Keratinocyte (primary cell): ENCODE results near the gene MYH9. TPM values are rescaled to one million over a fixed set of nuclear protein-coding genes. Genes with fewer than 3 reads are reported as not detected.

Experiments
- DNase-seq: peaks from one replicate; pipeline ENCODE4 v3.0.0-alpha.2; 2011; ENCODE audit warnings: low read depth, missing footprints, low spot score
- FAIRE-seq: peaks from 2 replicates; lab custom pipeline; 2011; peaks lifted over from hg19 to GRCh38; lab: Jason Lieb, UNC
- H2AFZ ChIP-seq: 2 replicates; pipeline ENCODE4 v1.6.0; 2012; ENCODE audit warnings: low read length, control low read depth, inconsistent platforms; ENCODE audit not compliant: control insufficient read depth
- H3K27ac ChIP-seq: 2 replicates; pipeline ENCODE4 v1.5.1; 2011; ENCODE audit warnings: low read length; ENCODE audit not compliant: control insufficient read depth, insufficient read depth
- H3K27me3 ChIP-seq: 3 replicates; pipeline ENCODE4 v1.6.0; 2011; ENCODE audit warnings: low read length; ENCODE audit not compliant: control insufficient read depth, insufficient read depth; ENCODE audit errors: extremely low read depth
- H3K36me3 ChIP-seq, 2 experiments: 2 replicates in 1 of 2; 3 replicates in 1 of 2; pipeline ENCODE4 v1.5.1; 2011; ENCODE audit warnings: low read length in 2 of 2, mild to moderate bottlenecking in 1 of 2; ENCODE audit not compliant: control insufficient read depth in 2 of 2, insufficient read depth in 2 of 2; ENCODE audit errors: extremely low read depth in 1 of 2
- H3K4me1 ChIP-seq: 3 replicates; pipeline ENCODE4 v1.5.1; 2011; ENCODE audit warnings: low read length; ENCODE audit not compliant: control insufficient read depth, insufficient read depth; ENCODE audit errors: extremely low read depth
- H3K4me2 ChIP-seq: 3 replicates; pipeline ENCODE4 v1.6.0; 2011; ENCODE audit warnings: low read depth, low read length; ENCODE audit not compliant: control insufficient read depth, insufficient read depth; ENCODE audit errors: extremely low read depth
- H3K4me3 ChIP-seq, 3 experiments: fragments of 200-600 bp in 1 of 3; sonication (generic) in 1 of 3; 2 replicates in 2 of 3; 3 replicates in 1 of 3; pipeline ENCODE4 v1.5.1; 2011 to 2016; ENCODE audit warnings: low read length in 3 of 3, mild to moderate bottlenecking in 3 of 3, control low read depth in 2 of 3, inconsistent platforms in 1 of 3, low read depth in 1 of 3, mixed read lengths in 1 of 3, mixed run types in 1 of 3, moderate library complexity in 1 of 3; ENCODE audit not compliant: control insufficient read depth in 2 of 3, insufficient read depth in 2 of 3; ENCODE audit errors: extremely low read depth in 1 of 3
- H3K79me2 ChIP-seq: 2 replicates; pipeline ENCODE4 v1.6.0; 2012; ENCODE audit warnings: low read length; ENCODE audit not compliant: control insufficient read depth, insufficient read depth
- H3K9ac ChIP-seq: 3 replicates; pipeline ENCODE4 v1.6.0; 2011; ENCODE audit warnings: low read length; ENCODE audit not compliant: control insufficient read depth, insufficient read depth; ENCODE audit errors: extremely low read depth
- H3K9me1 ChIP-seq: 3 replicates; pipeline ENCODE4 v1.6.0; 2011; ENCODE audit warnings: low read length; ENCODE audit not compliant: control insufficient read depth, insufficient read depth; ENCODE audit errors: extremely low read depth
- H3K9me3 ChIP-seq: 2 replicates; pipeline ENCODE4 v1.5.1; 2012; ENCODE audit warnings: low read depth, low read length; ENCODE audit not compliant: control insufficient read depth
- H4K20me1 ChIP-seq: 3 replicates; pipeline ENCODE4 v1.6.0; 2011; ENCODE audit warnings: low read length; ENCODE audit not compliant: control insufficient read depth, insufficient read depth; ENCODE audit errors: extremely low read depth
- EZH2 ChIP-seq: IDR thresholded peaks from one replicate; pipeline ENCODE4 v1.6.1; 2012; ENCODE audit warnings: inconsistent platforms, mild to moderate bottlenecking, low read length, moderate library complexity
- dilution Hi-C: fragments of 300-500 bp; cut with MboI; formaldehyde crosslinking; loops from one replicate; pipeline ENCODE4 v1.7.0; 2020; ENCODE audit warnings: low sequenced_read_pairs; ENCODE audit not compliant: extremely low pct_ligation_motif_present
- polyA plus RNA-seq, 5 experiments: library from polyadenylated mRNA; depleted of rRNA in 3 of 5; stranded (reverse) in 3 of 5; stranded (forward) in 1 of 5; unstranded in 1 of 5; fragments of >200 nt; gene quantifications; 1 replicate in 1 of 5; 2 replicates in 3 of 5; 3 replicates in 1 of 5; pipeline versions ENCODE4 v1.2.1 to v1.2.3, GENCODE V29; 2011 to 2012; ENCODE audit warnings: missing spikeins in 2 of 5, low read depth in 1 of 5, low replicate concordance in 1 of 5
- TF ChIP-seq, protein P1 (sequence below), 3 experiments: IDR thresholded peaks in 1 of 3; conservative IDR thresholded peaks in 1 of 3; optimal IDR thresholded peaks in 1 of 3; 2 replicates in 2 of 3; 3 replicates in 1 of 3; pipeline versions ENCODE3 to v1.5.1; 2011; ENCODE audit warnings: low read length in 3 of 3, mild to moderate bottlenecking in 3 of 3, moderate library complexity in 2 of 3, control low read depth in 1 of 3, inconsistent platforms in 1 of 3; ENCODE audit not compliant: insufficient read depth in 2 of 3; ENCODE audit errors: extremely low read depth in 1 of 3

MYH9 gene
- polyA plus RNA-seq, 1 donor (not counting 4 experiments of a cell fraction or from before 2014, with no cell fraction given) = 351 TPM

DNA sequence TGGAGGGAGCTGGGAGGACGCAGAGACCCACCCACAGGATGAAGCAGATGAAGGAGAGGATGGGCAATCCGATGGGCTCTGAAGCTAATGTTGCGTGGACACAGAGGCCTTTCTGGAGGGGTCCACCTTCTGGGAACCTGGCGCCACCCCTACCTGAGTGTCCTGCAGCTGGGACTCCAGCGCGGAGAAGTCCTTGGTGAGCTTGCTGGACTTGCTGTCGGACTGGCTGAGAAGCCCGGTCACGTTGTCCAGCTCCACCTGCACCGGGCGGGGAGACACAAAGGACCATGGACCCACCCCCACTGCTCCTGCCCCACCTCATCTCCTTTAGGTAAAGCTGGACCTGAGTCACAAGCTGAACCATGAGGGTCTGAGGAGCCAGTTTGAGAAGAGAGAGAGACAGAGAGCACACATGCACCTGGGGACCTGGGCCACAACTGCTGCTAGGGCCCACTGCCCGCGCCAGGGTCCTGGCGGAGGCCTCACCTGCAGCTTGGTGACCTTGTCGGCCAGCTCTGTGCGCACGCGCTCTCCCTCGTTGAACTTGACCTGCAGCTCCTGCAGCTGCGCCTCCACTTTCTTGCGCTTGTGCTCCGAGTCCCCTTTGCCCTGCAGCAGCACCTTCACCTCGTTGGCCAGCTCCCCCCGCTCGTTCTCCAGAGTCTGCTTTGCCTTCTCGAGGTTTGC lies 94.0 kb downstream of the MYH9 start:
- dilution Hi-C loops = no loop called here
- Histone ChIP-seq H3K4me2 (no peak overlapping the region), H4K20me1 (peaks cover 51% of the 10 kb centered on the region), H3K9ac (no peak overlapping the region), H3K36me3 (peaks cover 71 to 78% of the 10 kb centered on the region in 2 experiments), H3K9me1 (no peaks in the 10 kb centered on the region), H3K79me2 (peaks cover 50% of the 10 kb centered on the region), H3K27ac (no peak overlapping the region), H3K4me1 (no peaks in the 10 kb centered on the region), H3K9me3 (no peaks in the 10 kb centered on the region), H3K4me3 (no peak overlapping the region), H3K27me3 (no peaks in the 10 kb centered on the region), H2AFZ (no peak overlapping the region)
- DNase-seq = no peak
- no peak for FAIRE-seq
- no peak for TF ChIP-seq EZH2
- TF ChIP-seq, protein P1, sequence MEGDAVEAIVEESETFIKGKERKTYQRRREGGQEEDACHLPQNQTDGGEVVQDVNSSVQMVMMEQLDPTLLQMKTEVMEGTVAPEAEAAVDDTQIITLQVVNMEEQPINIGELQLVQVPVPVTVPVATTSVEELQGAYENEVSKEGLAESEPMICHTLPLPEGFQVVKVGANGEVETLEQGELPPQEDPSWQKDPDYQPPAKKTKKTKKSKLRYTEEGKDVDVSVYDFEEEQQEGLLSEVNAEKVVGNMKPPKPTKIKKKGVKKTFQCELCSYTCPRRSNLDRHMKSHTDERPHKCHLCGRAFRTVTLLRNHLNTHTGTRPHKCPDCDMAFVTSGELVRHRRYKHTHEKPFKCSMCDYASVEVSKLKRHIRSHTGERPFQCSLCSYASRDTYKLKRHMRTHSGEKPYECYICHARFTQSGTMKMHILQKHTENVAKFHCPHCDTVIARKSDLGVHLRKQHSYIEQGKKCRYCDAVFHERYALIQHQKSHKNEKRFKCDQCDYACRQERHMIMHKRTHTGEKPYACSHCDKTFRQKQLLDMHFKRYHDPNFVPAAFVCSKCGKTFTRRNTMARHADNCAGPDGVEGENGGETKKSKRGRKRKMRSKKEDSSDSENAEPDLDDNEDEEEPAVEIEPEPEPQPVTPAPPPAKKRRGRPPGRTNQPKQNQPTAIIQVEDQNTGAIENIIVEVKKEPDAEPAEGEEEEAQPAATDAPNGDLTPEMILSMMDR (optimal IDR thresholded peaks at IDR 0.05 in 1 of 3, IDR thresholded peaks at IDR 0.05 in 1 of 3, conservative IDR thresholded peaks at IDR 0.05 in 1 of 3; ENCODE audit: extremely low read depth in 1 of 3, insufficient read depth in 2 of 3, low read length in 3 of 3) = no peak

DNA sequence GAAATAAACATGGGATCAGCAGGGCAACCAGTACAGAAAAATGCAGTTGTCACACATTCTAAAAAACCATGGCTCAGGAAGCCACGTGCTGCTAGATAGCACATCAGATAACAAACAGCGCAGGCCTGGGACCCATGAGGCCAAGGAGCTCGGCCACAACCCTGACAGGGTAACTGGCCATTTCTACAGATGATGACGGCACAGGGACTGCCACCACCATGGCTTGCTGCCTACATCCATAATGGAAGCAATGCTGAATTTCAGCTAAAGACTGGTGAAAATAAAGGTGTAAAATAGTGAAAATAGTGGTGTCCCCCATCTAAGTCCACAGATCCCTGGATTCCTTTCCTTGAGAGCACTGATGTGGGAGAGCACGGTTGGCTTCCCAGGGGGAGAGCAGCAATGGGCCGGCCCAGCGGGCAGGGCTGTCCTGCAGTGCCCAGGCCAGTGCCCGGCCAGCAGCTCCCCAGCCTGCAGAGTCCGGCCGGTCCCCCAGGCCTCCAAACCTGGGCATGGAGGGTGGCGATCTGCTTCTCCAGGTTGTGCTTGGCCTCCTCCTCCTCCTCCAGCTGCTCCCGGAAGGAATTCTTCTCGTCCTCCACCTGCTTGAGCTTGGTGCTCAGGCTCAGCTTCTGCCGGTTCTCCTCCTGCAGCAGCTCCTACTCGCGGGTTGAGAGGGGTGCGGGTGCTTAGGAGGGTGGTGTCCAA lies 94.8 kb downstream of the MYH9 start:
- Histone ChIP-seq H4K20me1 (peaks cover 52% of the 10 kb centered on the region), H3K4me2 (no peak overlapping the region), H3K4me1 (no peaks in the 10 kb centered on the region), H3K9ac (no peak overlapping the region), H3K36me3 (peaks cover 71 to 78% of the 10 kb centered on the region in 2 experiments), H3K27ac (no peak overlapping the region), H3K9me3 (no peaks in the 10 kb centered on the region), H3K9me1 (no peaks in the 10 kb centered on the region), H2AFZ (no peak overlapping the region), H3K4me3 (no peak overlapping the region), H3K79me2 (peaks cover 49% of the 10 kb centered on the region), H3K27me3 (no peaks in the 10 kb centered on the region)
- no peak for TF ChIP-seq EZH2
- TF ChIP-seq, protein P1 (optimal IDR thresholded peaks at IDR 0.05 in 1 of 3, IDR thresholded peaks at IDR 0.05 in 1 of 3, conservative IDR thresholded peaks at IDR 0.05 in 1 of 3; ENCODE audit: extremely low read depth in 1 of 3, insufficient read depth in 2 of 3, low read length in 3 of 3) = no peak
- no peak for FAIRE-seq
- dilution Hi-C loops = no loop called here
- DNase-seq = no peak
